ENCODE data around the gene ERH. TPM values are rescaled to one million over a fixed set of nuclear protein-coding genes. Genes with fewer than 3 reads are reported as not detected.

Gene ERH
- total RNA-seq, 1 donor from 2014 or later: 109 TPM

DNA sequence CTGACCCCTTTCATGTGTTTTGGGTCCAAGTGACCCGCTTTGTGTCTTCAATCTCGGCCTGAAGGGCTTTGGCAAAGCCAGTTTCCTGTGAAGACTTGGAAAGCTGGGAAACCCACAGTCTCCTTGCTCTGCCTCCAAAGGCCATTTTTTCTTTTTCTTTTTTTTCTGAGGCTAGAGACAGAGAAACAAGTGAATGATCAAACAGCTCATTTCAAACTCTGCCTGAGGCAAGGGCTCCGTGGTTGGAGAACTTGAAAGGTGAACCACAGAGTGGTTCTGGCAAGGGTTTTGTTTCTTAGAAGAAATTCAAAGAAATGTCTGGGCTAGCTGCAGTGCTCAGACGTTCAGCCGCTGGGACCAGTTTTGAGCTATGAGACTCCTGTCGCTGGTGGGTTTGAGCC is 62.7 kb downstream of the ERH start:
- intact Hi-C loops (cut with DNase I): no loop called here
- no peak for DNase-seq (ENCODE audit: low spot score)

DNA sequence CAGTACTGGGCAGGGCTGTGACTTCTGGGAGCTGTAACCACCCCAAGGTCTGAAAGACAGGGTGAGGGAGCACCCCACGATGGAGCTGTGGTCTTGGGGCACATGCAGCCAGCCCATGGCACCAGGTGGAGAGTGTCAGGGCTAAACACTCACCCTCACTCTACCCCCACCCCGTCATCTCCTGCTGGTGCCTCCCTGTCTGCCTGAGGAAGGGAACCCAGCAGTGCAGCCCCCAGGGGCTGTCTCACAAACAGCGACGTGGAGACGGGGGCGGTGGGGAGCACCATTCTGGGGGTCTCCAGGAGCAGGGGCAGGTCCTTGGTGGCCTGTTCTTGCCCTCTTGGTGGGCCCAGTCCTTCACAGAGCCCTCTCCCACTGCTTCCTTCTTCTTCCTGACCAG is 63.5 kb downstream of the ERH start:
- intact Hi-C loops (cut with DNase I): no loop called here

DNA sequence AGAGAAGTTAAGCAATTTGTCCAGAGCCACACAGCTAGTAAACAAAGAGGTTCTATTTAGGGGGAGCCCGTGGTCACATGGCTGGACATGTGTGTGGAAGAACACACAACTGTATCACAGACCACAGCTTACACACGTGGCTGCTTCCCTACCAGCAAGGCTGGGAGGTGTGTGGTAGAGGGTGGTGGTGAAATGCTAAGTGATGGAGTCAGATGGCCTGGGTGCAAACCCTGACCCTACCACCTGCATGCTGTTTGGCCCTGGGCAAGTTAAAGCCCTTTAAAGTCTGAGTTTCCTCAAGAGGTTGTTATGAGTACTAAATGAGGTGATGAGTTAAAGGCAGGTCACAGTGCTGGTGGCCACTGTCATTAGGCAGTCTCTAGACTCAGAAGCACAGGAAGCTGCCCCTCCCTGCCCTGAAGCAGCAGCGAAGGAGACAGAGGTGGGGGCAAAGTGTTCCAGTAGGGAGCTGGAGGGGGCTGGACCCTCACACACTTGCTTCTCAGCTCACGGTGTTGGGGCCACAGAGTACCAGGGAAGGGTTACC is 64.2 kb downstream of the ERH start:
- DNase-seq (ENCODE audit: low spot score): no peak
- intact Hi-C loops (cut with DNase I): no loop called here

More for the DNA sequence above, 63.5 kb downstream of the ERH start:
- DNase-seq (ENCODE audit: low spot score): no peak

DNA sequence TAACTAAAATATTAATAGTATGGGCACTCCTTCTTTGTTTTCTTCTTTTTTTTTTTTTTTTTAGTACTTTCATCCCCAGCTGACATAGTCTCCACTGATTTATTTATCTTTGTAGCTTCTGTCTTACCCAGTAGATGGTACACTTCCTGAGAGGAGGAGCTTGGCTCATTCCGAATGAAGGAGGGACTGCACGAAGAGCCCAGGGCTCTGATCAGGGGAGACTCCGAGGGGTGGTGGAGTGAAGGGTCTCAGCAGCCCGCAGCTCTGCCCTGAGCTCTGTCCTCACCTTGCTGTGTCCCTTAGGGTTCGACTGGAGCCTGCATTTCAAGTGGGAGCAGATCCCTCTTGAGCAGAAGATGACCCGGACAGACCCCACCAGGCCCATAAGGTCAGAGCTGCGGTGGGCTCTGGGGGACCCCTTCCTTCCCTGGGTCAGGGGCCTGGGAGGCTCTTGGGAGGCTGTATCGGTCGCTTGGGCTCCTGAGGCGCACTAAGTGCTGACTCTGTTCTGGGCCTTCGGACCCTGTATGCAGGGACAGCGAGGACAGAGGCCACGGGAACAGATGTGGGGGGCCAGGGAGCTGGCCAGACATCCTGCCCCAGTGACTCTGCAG is 65.2 kb downstream of the ERH start:
- intact Hi-C loops (cut with DNase I): no loop called here
- no peak for DNase-seq (ENCODE audit: low spot score)

DNA sequence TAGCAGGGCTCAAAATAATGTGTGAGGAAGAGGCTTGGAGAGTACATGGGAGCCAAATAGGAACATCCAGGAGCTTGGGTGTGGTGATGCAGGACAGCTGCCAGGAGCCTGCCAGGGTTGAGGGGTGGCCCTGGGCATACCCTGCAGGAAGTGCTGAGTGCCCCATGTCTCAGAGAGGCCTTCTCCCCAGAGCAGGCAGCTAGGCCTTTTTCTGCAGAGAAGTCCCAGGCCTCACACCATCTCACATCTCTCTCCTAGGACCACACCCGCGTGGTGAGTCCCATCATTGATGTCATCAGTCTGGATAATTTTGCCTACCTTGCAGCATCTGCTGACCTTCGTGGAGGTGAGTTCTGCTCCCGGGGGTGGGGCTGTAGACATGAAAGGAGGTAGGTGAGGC is 66.9 kb downstream of the ERH start:
- no peak for DNase-seq (ENCODE audit: low spot score)
- intact Hi-C loops (cut with DNase I): no loop called here

Other genes with a start within 250 kb of the ERH start
- 52.5 TPM for gene DCAF5, start 245.2 kb downstream of the ERH start, total RNA-seq
- gene EXD2, start 206.8 kb downstream of the ERH start, total RNA-seq: 18.2 TPM
- gene GALNT16, start 138.1 kb downstream of the ERH start, total RNA-seq: 25.8 TPM
- gene SLC39A9, start 393 bp upstream of the ERH start, total RNA-seq: 24.4 TPM
- 0.13 TPM for gene PLEKHD1, start 86.4 kb upstream of the ERH start, total RNA-seq
- not detected for gene CCDC177, start 176.6 kb upstream of the ERH start, total RNA-seq
- 26.9 TPM for gene SUSD6, start 213.3 kb upstream of the ERH start, total RNA-seq

Data from cardiac septum (tissue), 1 donor.